GM19043 (cell line): Measurements from ENCODE around the gene HNRNPC.
A peak's percentile ranks its signal among the peaks of the same experiment; 100 is the strongest.
"Not testable (repeated sequence)": the region's sequence is repeated elsewhere in the genome, so short reads cannot be mapped to it uniquely, and the experiment has no call there.

Experiments
- ATAC-seq: cut with Tn5 transposase; IDR thresholded peaks from one replicate; pipeline ENCODE4 v1.9.1; 2021; ENCODE audit warnings: low read depth; ENCODE audit not compliant: unreplicated experiment

The HNRNPC gene

GRCh38 chr14:21269252-21270046 is at the start of gene HNRNPC:
Gene HNRNPC, minus strand, starts transcription at chr14:21269442. Its CDS starts 35,249 bp downstream, at chr14:21234193.
- ATAC-seq, result peak; percentile 90

GRCh38 chr14:21317398-21317797 is 48.2 kb upstream of the HNRNPC start:
- no peak for ATAC-seq

- no peak for ATAC-seq
Measured at GRCh38 chr14:21313512-21313911, 44.3 kb upstream of the HNRNPC start.

GRCh38 chr14:21311614-21312013 is 42.4 kb upstream of the HNRNPC start:
- ATAC-seq, result no peak

GRCh38 chr14:21309956-21310355 is 40.7 kb upstream of the HNRNPC start:
- no peak for ATAC-seq

GRCh38 chr14:21309238-21309636 is 40.0 kb upstream of the HNRNPC start:
- ATAC-seq, result no peak

- peak; percentile 75 for ATAC-seq
Measured at GRCh38 chr14:21308479-21309237, 39.4 kb upstream of the HNRNPC start.

GRCh38 chr14:21308132-21308478 is 38.9 kb upstream of the HNRNPC start:
- ATAC-seq, result peak; percentile 26

- no peak for ATAC-seq
Measured at GRCh38 chr14:21307637-21308036, 38.4 kb upstream of the HNRNPC start.

GRCh38 chr14:21302836-21303140 is 33.5 kb upstream of the HNRNPC start:
- not testable (repeated sequence) for ATAC-seq

- no peak for ATAC-seq
Measured at GRCh38 chr14:21302013-21302835, 33.0 kb upstream of the HNRNPC start.

- ATAC-seq, result no peak
Measured at GRCh38 chr14:21300892-21301291, 31.6 kb upstream of the HNRNPC start.

- no peak for ATAC-seq
Measured at GRCh38 chr14:21299562-21300130, 30.4 kb upstream of the HNRNPC start.

GRCh38 chr14:21298358-21298757 is 29.1 kb upstream of the HNRNPC start:
- no peak for ATAC-seq

GRCh38 chr14:21294026-21294425 is 24.8 kb upstream of the HNRNPC start:
- ATAC-seq, result not testable (repeated sequence)

GRCh38 chr14:21287168-21287567 is 17.9 kb upstream of the HNRNPC start:
- no peak for ATAC-seq

GRCh38 chr14:21286516-21286915 is 17.3 kb upstream of the HNRNPC start:
- not testable (repeated sequence) for ATAC-seq

GRCh38 chr14:21281917-21282316 is 12.7 kb upstream of the HNRNPC start:
- ATAC-seq, result not testable (repeated sequence)

GRCh38 chr14:21279783-21280182 is 10.5 kb upstream of the HNRNPC start, which contains the start of gene RPGRIP1:
Gene RPGRIP1, plus strand, starts transcription at chr14:21280083. Its CDS starts 7,894 bp downstream, at chr14:21287977.
- ATAC-seq, result no peak

GRCh38 chr14:21278632-21279031 is 9.4 kb upstream of the HNRNPC start:
- ATAC-seq, result no peak
